AG10803 (cell line): ENCODE data around the gene GAB2.

Source experiments
- DNase-seq: peaks from one replicate; pipeline ENCODE4 v3.0.0; 2010; ENCODE audit warnings: low read depth
- H3K4me3 ChIP-seq: 2 replicates; pipeline ENCODE4 v1.5.1; 2011; ENCODE audit warnings: mild to moderate bottlenecking, low read length, control low read depth
- CTCF ChIP-seq: conservative IDR thresholded peaks from 2 replicates; pipeline ENCODE4 v1.5.1; 2011; ENCODE audit warnings: mild to moderate bottlenecking, low read length, control low read depth, inconsistent platforms

Gene GAB2

GRCh38 chr11:78268591-78269410, 148.8 kb downstream of the GAB2 start:
- TF ChIP-seq CTCF, result no peak
- H3K4me3 ChIP-seq, result no peak overlapping the region
- DNase-seq, result peak; percentile 11

GRCh38 chr11:78266451-78266850, 151.2 kb downstream of the GAB2 start:
- TF ChIP-seq CTCF, result no peak
- H3K4me3 ChIP-seq, result no peak overlapping the region
- DNase-seq, result no peak

GRCh38 chr11:78265326-78265725, 152.3 kb downstream of the GAB2 start:
- TF ChIP-seq CTCF, result no peak

GRCh38 chr11:78262691-78263090, 154.9 kb downstream of the GAB2 start:
- no peak for DNase-seq
- H3K4me3 ChIP-seq, result no peak overlapping the region
- TF ChIP-seq CTCF, result no peak

More at GRCh38 chr11:78265326-78265725, 152.3 kb downstream of the GAB2 start:
- DNase-seq, result no peak
- H3K4me3 ChIP-seq, result no peak overlapping the region

GRCh38 chr11:78262238-78262637, 155.4 kb downstream of the GAB2 start:
- H3K4me3 ChIP-seq, result no peak overlapping the region
- DNase-seq, result no peak
- TF ChIP-seq CTCF, result no peak

- H3K4me3 ChIP-seq, result no peak overlapping the region
- no peak for DNase-seq
- no peak for TF ChIP-seq CTCF
Measured at GRCh38 chr11:78261828-78262227, 155.8 kb downstream of the GAB2 start.

GRCh38 chr11:78261367-78261766, 156.3 kb downstream of the GAB2 start:
- DNase-seq, result no peak
- TF ChIP-seq CTCF, result no peak
- no peak overlapping the region for H3K4me3 ChIP-seq
